Measurements from ENCODE around the gene RPS6KB1. TPM values are rescaled to one million over a fixed set of nuclear protein-coding genes. Genes with fewer than 3 reads are reported as not detected.
"Not testable (repeated sequence)": the region's sequence is repeated elsewhere in the genome, so short reads cannot be mapped to it uniquely, and the experiment has no call there.

Gene RPS6KB1
- total RNA-seq, 1 experiment from 2014 or later, result 75.7 TPM

DNA sequence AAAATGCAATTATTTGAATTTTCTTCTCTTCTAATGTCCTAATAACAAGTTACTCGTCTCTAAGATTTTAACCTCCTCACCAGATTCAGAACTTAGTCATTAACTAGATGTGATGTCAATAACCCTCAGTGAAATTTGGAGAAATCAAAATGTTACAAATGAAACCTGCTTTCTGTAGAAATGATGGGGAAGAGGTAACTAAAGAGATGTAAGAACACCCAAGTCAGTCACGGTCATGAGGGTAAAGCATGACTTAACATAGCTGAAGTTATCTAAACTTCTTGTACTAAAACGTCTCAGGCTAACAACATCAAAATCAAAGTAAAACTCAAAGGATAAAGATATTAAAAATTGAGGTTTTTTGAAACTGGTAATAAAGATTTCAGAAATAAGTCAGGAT is 61.9 kb downstream of the RPS6KB1 start:
- no peak overlapping the region for H3K4me2 ChIP-seq (ENCODE audit: low read length)
- no peak overlapping the region for H2AFZ ChIP-seq (ENCODE audit: low read depth, low read length, poor library complexity, severe bottlenecking)
- H3K4me1 ChIP-seq (ENCODE audit: control insufficient read depth in 1 of 2, insufficient read depth in 2 of 2, low read length in 2 of 2), result no peaks in the 10 kb centered on the region
- H3K36me3 ChIP-seq (ENCODE audit: control insufficient read depth in 1 of 2, insufficient read depth in 2 of 2, low read length in 2 of 2), result peaks cover 18 to 30% of the 10 kb centered on the region in 2 experiments; a peak in 3 of 4 replicates
- no peaks in the 10 kb centered on the region for H3K9me2 ChIP-seq (ENCODE audit: insufficient read depth)
- no peaks in the 10 kb centered on the region for H3K9me3 ChIP-seq (ENCODE audit: control insufficient read depth in 1 of 2, insufficient read depth in 1 of 2, low read depth in 1 of 2, low read length in 2 of 2)
- no peak overlapping the region for H3K4me3 ChIP-seq (replicated peaks in 1 of 2; ENCODE audit: low read depth in 1 of 2, low read length in 2 of 2)
- 0 out of 2 replicates have a peak, but pooled peaks cover 4% of the 10 kb centered on the region for H4K20me1 ChIP-seq (ENCODE audit: insufficient read depth)
- RAD21 ChIA-PET (ENCODE audit: low non-redundant PET in 1 of 2, low total read pairs in 2 of 2, uncharacterized antibody in 2 of 2, unreplicated experiment in 2 of 2), result no interaction called here
- POLR2A ChIA-PET, result interaction anchor here (1.1 kb wide), 1 partner anchor 9 kb away, joined by 3 read pairs; the partner anchor contains the start of gene RNFT1
- H3K9ac ChIP-seq (ENCODE audit: low read length), result no peak overlapping the region
- no peak for ATAC-seq
- no peak for DNase-seq (ENCODE audit: low read depth, low spot score)
- no peaks in the 10 kb centered on the region for H3K79me2 ChIP-seq (ENCODE audit: insufficient read depth, low read length)
- TF ChIP-seq JUND (IDR thresholded peaks at IDR 0.05) (no peak), POLR2A (IDR thresholded peaks at IDR 0.05; ENCODE audit: borderline replicate concordance, extremely low read depth, insufficient read depth, insufficient read length) (no peak), TCF7L2 (IDR thresholded peaks at IDR 0.05; ENCODE audit: borderline replicate concordance, extremely low read depth, insufficient read depth, insufficient read length) (no peak), SP1 (IDR thresholded peaks at IDR 0.05; ENCODE audit: low read depth) (no peak), ZNF274 (IDR thresholded peaks at IDR 0.05; ENCODE audit: low read depth, low read length) (no peak), CBX3 (IDR thresholded peaks at IDR 0.05; ENCODE audit: low read depth) (no peak)
- TF ChIP-seq, protein P1, sequence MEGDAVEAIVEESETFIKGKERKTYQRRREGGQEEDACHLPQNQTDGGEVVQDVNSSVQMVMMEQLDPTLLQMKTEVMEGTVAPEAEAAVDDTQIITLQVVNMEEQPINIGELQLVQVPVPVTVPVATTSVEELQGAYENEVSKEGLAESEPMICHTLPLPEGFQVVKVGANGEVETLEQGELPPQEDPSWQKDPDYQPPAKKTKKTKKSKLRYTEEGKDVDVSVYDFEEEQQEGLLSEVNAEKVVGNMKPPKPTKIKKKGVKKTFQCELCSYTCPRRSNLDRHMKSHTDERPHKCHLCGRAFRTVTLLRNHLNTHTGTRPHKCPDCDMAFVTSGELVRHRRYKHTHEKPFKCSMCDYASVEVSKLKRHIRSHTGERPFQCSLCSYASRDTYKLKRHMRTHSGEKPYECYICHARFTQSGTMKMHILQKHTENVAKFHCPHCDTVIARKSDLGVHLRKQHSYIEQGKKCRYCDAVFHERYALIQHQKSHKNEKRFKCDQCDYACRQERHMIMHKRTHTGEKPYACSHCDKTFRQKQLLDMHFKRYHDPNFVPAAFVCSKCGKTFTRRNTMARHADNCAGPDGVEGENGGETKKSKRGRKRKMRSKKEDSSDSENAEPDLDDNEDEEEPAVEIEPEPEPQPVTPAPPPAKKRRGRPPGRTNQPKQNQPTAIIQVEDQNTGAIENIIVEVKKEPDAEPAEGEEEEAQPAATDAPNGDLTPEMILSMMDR (IDR thresholded peaks at IDR 0.05 in 2 of 3, conservative IDR thresholded peaks at IDR 0.05 in 1 of 3; ENCODE audit: borderline replicate concordance in 1 of 3, insufficient read depth in 1 of 3, low read depth in 2 of 3, low read length in 2 of 3), result no peak
- TF ChIP-seq, protein P2, sequence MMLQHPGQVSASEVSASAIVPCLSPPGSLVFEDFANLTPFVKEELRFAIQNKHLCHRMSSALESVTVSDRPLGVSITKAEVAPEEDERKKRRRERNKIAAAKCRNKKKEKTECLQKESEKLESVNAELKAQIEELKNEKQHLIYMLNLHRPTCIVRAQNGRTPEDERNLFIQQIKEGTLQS (IDR thresholded peaks at IDR 0.05), result no peak
- intact Hi-C loops (cut with micrococcal nuclease), result no loop called here
- H3K27me3 ChIP-seq (ENCODE audit: insufficient read depth, low read length), result no peaks in the 10 kb centered on the region
- no peak overlapping the region for H3K27ac ChIP-seq (ENCODE audit: low read depth, low read length)
- CTCF ChIA-PET, result no interaction called here
- no TSS peak for BruUV-seq (replicated peaks)

DNA sequence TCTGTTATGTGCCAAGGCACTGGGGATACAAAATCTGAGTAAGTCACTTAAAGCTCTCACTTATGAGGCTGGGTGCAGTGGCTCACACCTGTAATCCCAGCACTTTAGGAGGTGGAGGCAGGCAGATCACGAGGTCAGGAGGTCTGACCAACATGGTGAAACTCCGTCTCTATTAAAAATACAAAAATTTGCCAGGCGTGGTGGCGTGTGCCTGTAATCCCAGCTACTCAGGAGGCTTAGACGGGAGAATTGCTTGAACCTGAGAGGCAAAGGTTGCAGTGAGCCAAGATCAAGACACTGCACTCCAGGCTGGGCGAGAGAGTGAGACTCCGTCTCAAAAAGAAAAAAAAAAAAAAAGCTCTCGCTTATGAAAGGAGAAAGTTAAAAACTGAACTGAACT is 66.7 kb downstream of the RPS6KB1 start:
- H3K9me2 ChIP-seq (ENCODE audit: insufficient read depth); intact Hi-C loops (cut with micrococcal nuclease); H3K4me3 ChIP-seq (replicated peaks in 1 of 2; ENCODE audit: low read depth in 1 of 2, low read length in 2 of 2); BruUV-seq (replicated peaks); H3K9ac ChIP-seq (ENCODE audit: low read length); H3K27ac ChIP-seq (ENCODE audit: low read depth, low read length); DNase-seq (ENCODE audit: low read depth, low spot score); H3K4me1 ChIP-seq (ENCODE audit: control insufficient read depth in 1 of 2, insufficient read depth in 2 of 2, low read length in 2 of 2); H3K9me3 ChIP-seq (ENCODE audit: control insufficient read depth in 1 of 2, insufficient read depth in 1 of 2, low read depth in 1 of 2, low read length in 2 of 2); CTCF ChIA-PET; H3K27me3 ChIP-seq (ENCODE audit: insufficient read depth, low read length); H2AFZ ChIP-seq (ENCODE audit: low read depth, low read length, poor library complexity, severe bottlenecking); RAD21 ChIA-PET (ENCODE audit: low non-redundant PET in 1 of 2, low total read pairs in 2 of 2, uncharacterized antibody in 2 of 2, unreplicated experiment in 2 of 2); H3K4me2 ChIP-seq (ENCODE audit: low read length); H3K79me2 ChIP-seq (ENCODE audit: insufficient read depth, low read length); ATAC-seq; POLR2A ChIA-PET; H4K20me1 ChIP-seq (ENCODE audit: insufficient read depth): not testable (repeated sequence)
- H3K36me3 ChIP-seq (ENCODE audit: control insufficient read depth in 1 of 2, insufficient read depth in 2 of 2, low read length in 2 of 2), result peaks cover 18 to 20% of the 10 kb centered on the region in 2 experiments; a peak in 3 of 4 replicates
